DMS 273 (cell line): ENCODE data around the gene PCDHA4.
"Not testable (repeated sequence)": the region's sequence is repeated elsewhere in the genome, so short reads cannot be mapped to it uniquely, and the experiment has no call there.

ENCODE experiments used
- DNase-seq: peaks from one replicate; lab custom pipeline; 2025; ENCODE audit not compliant: unreplicated experiment; lab: John Stamatoyannopoulos, UW

PCDHA4 gene

DNA sequence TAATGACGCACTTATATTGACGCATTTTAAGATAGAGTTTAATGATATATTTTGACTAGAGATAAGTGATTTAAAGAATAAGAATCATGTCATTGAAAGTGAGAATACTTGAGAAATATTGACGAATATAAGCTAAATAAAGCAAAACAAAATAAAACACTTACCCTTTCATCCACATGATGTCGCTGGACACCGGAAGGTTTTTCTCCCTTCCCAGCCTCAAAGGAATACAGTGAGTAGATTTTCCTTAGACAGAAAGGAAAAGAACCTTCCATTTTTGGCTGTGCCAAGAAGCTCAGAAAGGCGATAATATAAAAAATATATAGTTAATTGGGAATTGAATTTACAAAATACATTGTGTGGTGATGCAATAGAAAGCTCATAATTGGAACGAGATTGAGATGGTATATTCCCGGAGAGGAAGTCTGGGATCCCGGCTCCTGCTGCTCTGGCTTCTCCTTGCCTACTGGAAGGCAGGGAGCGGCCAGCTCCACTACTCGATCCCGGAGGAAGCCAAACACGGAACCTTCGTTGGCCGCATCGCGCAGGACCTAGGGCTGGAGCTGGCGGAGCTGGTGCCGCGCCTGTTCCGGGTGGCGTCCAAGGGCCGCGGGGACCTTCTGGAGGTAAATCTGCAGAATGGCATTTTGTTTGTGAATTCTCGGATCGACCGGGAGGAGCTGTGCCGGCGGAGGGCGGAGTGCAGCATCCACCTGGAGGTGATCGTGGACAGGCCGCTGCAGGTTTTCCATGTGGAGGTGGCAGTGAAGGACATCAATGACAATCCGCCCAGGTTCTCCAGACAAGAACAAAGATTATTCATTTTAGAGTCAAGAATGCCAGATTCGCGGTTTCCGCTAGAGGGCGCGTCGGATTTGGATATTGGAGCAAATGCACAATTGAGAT is 14.8 kb downstream of the PCDHA4 start, which contains the start of gene PCDHA5:
Gene PCDHA5, plus strand, starts transcription at position 239 of the 906 bp plus-strand sequence.
- no peak for DNase-seq

GRCh38 chr5:140822281-140822629 is 15.4 kb downstream of the PCDHA4 start:
- no peak for DNase-seq

GRCh38 chr5:140822969-140823368 is 16.1 kb downstream of the PCDHA4 start:
- not testable (repeated sequence) for DNase-seq

- DNase-seq = no peak
Measured at GRCh38 chr5:140823475-140823874, 16.6 kb downstream of the PCDHA4 start.

DNA sequence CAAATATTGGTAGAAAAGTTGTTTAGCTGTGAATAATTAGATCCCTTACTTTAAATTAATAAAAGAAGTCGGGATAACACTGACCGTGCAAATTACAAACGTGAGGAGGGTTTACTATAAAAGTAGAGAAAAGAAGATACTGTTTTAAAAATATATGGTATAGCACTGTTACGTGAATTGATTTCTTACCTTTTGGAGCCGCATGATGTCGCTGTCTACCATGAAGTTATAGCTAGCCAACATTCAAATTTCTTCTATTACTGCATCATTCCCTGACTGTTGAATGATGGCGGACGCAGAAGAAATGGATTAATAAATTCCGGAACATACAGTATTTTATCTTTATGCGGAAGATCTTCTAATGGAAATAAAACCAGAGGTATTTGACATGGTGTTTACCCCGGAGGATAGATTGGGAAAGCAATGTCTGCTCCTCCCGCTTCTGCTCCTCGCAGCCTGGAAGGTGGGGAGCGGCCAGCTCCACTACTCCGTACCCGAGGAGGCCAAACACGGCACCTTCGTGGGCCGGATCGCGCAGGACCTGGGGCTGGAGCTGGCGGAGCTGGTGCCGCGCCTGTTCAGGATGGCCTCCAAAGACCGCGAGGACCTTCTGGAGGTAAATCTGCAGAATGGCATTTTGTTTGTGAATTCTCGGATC is 21.0 kb downstream of the PCDHA4 start, which contains the start of gene PCDHA6:
Gene PCDHA6, plus strand, starts transcription at position 257 of the 658 bp plus-strand sequence. Its CDS starts 132 bp downstream, at position 389.
- DNase-seq = no peak

GRCh38 chr5:140828362-140828737 is 21.5 kb downstream of the PCDHA4 start:
- DNase-seq = no peak

DNA sequence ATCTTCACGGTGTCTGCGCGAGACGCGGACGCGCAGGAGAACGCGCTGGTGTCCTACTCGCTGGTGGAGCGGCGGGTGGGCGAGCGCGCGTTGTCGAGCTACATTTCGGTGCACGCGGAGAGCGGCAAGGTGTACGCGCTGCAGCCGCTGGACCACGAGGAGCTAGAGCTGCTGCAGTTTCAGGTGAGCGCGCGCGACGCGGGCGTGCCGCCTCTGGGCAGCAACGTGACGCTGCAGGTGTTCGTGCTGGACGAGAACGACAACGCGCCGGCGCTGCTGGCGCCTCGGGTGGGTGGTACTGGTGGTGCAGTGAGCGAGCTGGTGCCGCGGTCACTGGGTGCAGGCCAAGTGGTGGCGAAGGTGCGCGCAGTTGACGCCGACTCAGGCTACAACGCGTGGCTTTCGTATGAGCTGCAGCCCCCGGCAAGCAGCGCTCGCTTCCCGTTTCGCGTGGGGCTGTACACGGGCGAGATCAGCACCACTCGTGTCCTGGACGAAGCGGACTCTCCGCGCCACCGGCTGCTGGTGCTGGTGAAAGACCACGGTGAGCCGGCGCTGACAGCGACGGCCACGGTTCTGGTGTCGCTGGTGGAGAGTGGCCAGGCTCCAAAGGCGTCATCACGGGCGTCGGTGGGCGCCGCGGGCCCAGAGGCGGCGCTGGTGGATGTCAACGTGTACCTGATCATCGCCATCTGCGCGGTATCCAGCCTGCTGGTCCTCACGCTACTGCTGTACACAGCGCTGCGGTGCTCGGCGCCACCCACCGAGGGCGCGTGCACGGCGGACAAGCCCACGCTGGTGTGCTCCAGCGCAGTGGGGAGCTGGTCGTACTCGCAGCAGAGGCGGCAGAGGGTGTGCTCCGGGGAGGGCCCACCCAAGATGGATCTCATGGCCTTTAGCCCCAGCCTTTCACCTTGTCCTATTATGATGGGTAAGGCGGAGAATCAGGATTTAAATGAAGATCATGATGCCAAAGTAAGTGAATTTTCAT is 22.9 kb downstream of the PCDHA4 start:
- not testable (repeated sequence) for DNase-seq

GRCh38 chr5:140833993-140834392 is 27.1 kb downstream of the PCDHA4 start, which contains the start of gene PCDHA7:
PCDHA7 (plus strand) TSS chr5:140834269; CDS start chr5:140834384, 115 bp downstream.
- DNase-seq = no peak

DNA sequence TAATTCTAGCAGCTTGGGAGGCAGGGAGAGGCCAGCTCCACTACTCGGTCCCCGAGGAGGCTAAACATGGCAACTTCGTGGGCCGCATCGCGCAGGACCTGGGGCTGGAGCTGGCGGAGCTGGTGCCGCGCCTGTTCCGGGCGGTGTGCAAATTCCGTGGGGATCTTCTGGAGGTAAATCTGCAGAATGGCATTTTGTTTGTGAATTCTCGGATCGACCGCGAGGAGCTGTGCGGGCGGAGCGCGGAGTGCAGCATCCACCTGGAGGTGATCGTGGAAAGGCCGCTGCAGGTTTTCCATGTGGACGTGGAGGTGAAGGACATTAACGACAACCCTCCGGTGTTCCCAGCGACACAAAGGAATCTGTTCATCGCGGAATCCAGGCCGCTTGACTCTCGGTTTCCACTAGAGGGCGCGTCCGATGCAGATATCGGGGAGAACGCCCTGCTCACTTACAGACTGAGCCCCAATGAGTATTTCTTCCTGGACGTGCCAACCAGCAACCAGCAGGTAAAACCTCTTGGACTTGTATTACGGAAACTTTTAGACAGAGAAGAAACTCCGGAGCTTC is 27.7 kb downstream of the PCDHA4 start:
- DNase-seq = not testable (repeated sequence)

DNA sequence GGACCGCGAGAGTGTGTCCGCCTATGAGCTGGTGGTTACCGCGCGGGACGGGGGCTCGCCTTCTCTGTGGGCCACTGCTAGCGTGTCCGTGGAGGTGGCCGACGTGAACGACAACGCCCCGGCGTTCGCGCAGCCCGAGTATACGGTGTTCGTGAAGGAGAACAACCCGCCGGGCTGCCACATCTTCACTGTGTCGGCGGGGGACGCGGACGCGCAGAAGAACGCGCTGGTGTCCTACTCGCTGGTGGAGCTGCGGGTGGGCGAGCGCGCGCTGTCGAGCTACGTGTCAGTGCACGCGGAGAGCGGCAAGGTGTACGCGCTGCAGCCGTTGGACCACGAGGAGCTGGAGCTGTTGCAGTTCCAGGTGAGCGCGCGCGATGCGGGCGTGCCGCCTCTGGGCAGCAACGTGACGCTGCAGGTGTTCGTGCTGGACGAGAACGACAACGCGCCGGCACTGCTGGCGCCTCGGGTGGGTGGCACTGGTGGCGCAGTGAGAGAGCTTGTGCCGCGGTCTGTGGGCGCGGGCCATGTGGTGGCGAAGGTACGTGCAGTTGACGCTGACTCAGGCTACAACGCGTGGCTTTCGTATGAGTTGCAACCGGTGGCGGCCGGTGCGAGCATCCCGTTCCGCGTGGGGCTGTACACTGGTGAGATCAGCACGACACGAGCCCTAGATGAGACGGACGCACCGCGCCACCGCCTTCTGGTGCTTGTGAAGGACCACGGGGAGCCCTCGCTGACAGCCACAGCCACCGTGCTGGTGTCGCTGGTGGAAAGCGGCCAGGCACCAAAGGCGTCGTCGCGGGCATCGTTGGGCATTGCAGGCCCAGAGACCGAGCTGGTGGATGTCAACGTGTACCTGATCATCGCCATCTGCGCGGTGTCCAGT is 29.0 kb downstream of the PCDHA4 start:
- no peak for DNase-seq

DNA sequence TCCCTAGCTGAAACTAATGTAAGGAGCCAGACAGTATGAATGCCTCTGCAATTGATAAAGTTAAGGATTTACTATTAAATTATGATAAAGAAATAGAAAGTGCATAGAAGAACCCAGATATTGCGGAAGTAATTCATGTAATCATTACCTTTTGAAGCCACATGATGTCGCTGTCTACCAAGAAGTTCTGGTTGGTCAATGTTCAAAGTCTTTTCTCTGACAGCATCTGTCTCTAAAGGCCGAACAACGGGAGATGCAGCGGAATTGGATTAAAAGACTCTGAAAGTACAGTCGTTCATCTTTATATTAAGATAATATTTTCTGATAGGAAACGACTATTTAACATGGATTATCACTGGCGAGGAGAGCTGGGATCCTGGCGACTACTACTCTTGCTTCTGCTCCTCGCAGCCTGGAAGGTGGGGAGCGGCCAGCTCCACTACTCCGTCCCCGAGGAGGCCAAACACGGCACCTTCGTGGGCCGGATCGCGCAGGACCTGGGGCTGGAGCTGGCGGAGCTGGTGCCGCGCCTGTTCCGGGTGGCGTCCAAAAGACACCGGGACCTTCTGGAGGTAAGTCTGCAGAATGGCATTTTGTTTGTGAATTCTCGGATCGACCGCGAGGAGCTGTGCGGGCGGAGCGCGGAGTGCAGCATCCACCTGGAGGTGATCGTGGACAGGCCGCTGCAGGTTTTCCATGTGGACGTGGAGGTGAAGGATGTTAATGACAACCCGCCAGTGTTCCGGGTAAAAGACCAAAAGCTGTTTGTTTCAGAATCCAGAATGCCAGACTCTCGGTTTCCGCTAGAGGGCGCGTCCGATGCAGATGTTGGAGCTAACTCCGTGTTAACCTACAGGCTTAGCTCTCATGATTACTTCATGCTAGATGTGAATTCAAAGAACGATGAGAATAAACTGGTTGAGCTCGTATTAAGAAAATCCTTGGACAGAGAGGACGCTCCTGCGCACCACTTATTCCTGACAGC is 34.4 kb downstream of the PCDHA4 start, which contains the start of gene PCDHA8:
Gene PCDHA8, plus strand, starts transcription at position 210 of the 985 bp plus-strand sequence. Its CDS starts 135 bp downstream, at position 345.
- DNase-seq = peak; percentile 20

DNA sequence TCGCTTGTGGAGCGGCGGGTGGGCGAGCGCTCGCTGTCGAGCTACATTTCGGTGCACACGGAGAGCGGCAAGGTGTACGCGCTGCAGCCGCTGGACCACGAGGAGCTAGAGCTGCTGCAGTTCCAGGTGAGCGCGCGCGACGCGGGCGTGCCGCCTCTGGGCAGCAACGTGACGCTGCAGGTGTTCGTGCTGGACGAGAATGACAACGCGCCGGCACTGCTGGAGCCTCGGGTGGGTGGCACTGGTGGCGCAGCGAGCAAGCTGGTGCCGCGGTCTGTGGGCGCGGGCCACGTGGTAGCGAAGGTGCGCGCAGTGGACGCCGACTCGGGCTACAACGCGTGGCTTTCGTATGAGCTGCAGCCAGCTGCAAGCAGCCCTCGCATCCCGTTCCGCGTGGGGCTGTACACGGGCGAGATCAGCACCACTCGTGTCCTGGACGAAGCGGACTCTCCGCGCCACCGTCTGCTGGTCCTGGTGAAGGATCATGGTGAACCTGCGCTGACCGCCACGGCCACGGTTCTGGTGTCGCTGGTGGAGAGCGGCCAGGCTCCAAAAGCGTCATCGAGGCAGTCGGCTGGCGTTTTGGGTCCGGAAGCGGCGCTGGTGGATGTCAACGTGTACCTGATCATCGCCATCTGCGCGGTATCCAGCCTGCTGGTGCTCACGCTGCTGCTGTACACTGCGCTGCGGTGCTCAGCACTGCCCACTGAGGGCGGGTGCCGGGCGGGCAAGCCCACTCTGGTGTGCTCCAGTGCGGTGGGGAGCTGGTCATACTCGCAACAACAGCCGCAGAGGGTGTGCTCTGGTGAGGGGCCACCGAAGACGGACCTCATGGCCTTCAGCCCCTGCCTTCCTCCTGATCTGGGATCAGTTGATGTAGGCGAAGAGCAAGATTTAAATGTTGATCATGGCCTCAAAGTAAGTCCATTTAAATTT is 36.2 kb downstream of the PCDHA4 start:
- DNase-seq = no peak

DNA sequence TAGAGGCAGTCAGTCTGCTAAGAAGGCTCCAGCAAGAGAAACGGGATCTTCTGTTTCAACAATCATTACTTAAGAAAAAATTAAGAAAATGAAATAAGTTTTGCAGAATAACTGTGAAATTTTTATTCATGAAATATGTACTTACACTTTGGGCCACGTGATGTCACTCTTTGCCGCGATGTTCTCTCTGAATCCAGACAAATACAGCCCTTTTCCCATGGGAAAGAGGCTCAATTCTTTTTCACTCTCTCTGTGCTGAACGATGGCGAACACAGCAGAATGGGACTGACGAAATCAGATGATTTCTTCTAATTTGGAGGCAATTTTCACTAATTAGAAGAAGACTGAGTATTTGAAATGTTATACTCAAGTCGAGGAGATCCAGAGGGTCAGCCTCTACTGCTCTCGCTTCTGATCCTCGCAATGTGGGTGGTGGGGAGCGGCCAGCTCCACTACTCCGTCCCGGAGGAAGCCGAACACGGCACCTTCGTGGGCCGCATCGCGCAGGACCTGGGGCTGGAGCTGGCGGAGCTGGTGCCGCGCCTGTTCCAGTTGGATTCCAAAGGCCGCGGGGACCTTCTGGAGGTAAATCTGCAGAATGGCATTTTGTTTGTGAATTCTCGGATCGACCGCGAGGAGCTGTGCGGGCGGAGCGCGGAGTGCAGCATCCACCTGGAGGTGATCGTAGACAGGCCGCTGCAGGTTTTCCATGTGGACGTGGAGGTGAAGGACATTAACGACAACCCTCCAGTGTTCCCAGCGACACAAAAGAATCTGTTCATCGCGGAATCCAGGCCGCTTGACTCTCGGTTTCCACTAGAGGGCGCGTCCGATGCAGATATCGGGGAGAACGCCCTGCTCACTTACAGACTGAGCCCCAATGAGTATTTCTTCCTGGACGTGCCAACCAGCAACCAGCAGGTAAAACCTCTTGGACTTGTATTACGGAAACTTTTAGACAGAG is 41.6 kb downstream of the PCDHA4 start, which contains the start of gene PCDHA9:
Gene PCDHA9, plus strand, starts transcription at position 244 of the 964 bp plus-strand sequence. Its CDS starts 114 bp downstream, at position 358.
- not testable (repeated sequence) for DNase-seq

- not testable (repeated sequence) for DNase-seq
Measured at GRCh38 chr5:140849831-140850634, 43.2 kb downstream of the PCDHA4 start.
